Upper lobe of left lung (tissue), 4 donors: ENCODE results near the gene LUZP1.

Source experiments
- EP300 ChIP-seq, 4 donors: sonication (generic); formaldehyde crosslinking; IDR thresholded peaks; one replicate each; pipeline ENCODE4 v1.5.1; 2017; ENCODE audit warnings: antibody characterized with exemption in 4 of 4, control low read depth in 2 of 4
- POLR2A ChIP-seq, 4 donors: fragments of 450-650 bp; IDR thresholded peaks; one replicate each; pipeline ENCODE4 v1.5.1; 2016 to 2017; ENCODE audit warnings: antibody characterized with exemption in 4 of 4, mild to moderate bottlenecking in 2 of 4
- POLR2AphosphoS5 ChIP-seq, 2 donors: sonication (generic); formaldehyde crosslinking; IDR thresholded peaks; one replicate each; pipeline ENCODE4 v1.5.1; 2017; ENCODE audit warnings: antibody characterized with exemption in 2 of 2
- TF ChIP-seq, protein P1 (sequence below), 6 experiments: fragments of 450-650 bp in 4 of 6; fragments of 200-600 bp in 2 of 6; sonication (generic) in 2 of 6; IDR thresholded peaks; one replicate each; pipeline ENCODE4 v1.5.1; 2016 to 2019; ENCODE audit warnings: antibody characterized with exemption in 6 of 6

DNA sequence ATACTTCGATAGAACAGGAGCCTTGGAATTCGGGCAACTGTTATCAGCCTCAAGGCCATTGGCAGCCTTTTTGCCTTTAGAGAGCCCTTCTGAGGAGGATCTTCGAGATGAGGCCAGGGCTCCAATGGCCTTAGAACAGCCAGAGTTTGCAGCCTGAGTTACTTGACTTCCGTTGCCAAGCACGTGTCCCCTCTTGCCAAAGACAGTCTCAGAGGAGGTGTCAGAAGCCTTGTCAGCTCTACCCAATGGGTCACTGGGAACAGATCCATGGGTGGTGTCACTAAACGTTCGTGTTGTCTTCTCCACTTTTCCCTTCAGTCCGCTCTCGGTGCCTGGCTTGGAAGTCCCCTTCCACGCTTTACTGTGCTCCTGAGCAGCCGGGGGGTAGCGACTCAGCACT lies 76.2 kb downstream of the LUZP1 start:
- TF ChIP-seq, protein P1, sequence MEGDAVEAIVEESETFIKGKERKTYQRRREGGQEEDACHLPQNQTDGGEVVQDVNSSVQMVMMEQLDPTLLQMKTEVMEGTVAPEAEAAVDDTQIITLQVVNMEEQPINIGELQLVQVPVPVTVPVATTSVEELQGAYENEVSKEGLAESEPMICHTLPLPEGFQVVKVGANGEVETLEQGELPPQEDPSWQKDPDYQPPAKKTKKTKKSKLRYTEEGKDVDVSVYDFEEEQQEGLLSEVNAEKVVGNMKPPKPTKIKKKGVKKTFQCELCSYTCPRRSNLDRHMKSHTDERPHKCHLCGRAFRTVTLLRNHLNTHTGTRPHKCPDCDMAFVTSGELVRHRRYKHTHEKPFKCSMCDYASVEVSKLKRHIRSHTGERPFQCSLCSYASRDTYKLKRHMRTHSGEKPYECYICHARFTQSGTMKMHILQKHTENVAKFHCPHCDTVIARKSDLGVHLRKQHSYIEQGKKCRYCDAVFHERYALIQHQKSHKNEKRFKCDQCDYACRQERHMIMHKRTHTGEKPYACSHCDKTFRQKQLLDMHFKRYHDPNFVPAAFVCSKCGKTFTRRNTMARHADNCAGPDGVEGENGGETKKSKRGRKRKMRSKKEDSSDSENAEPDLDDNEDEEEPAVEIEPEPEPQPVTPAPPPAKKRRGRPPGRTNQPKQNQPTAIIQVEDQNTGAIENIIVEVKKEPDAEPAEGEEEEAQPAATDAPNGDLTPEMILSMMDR (IDR thresholded peaks at IDR 0.05), result no peak
- no peak for TF ChIP-seq EP300 (IDR thresholded peaks at IDR 0.05)
- no peak for TF ChIP-seq POLR2AphosphoS5 (IDR thresholded peaks at IDR 0.05)
- no peak for TF ChIP-seq POLR2A (IDR thresholded peaks at IDR 0.05)
